OCI-LY1 (cell line): ENCODE results near the gene ACTC1.

Experiments
- EZH2 ChIP-seq: fragments of 200-600 bp; sonication (generic), shearing (Covaris generic); IDR thresholded peaks from 2 replicates; pipeline ENCODE4 v1.8.0; 2017; ENCODE audit warnings: borderline replicate concordance, mixed run types, mild to moderate bottlenecking, antibody characterized with exemption, low read length, moderate library complexity, mixed read lengths
- TF ChIP-seq, protein P1 (sequence below): fragments of 200-600 bp; sonication (generic), shearing (Covaris generic); IDR thresholded peaks from 2 replicates; pipeline ENCODE4 v1.5.1; 2017; ENCODE audit warnings: mild to moderate bottlenecking, antibody characterized with exemption, low read length, moderate library complexity, mixed read lengths

DNA sequence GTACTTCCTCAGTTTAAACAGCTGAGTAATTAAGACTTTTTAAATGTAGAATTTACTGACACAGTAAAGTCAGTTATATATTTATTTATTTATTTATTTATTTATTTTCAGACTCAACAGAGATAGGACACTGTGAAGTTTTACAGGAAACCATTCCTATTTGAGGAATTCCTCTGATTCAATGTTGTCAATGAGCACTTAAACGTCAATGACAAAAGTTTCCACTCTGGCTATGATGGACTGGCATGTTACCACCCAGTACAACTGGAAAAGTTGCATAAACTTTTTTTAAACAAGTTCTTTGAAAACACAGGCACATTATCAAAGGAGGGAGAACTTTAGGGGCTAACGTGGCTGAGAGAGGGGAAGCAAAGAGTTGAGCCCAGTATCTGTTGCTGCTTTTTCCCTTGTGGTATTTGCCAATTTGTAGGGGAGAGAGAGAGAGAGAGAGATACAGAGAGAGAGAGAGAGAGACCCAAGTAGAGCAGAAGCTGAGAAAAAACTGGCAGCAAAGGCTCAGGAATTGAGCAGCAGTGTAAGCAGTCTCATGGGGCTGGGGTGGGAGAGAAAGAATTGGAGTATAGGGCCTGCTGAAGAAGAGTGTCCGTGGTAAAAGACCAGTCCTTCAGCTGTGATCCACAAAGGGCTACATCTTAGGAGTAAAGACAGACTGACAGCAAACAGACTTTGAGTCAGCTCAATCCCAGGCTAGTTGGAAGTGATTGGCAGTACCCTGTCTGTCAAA lies 18.3 kb upstream of the ACTC1 start:
- TF ChIP-seq, protein P1, sequence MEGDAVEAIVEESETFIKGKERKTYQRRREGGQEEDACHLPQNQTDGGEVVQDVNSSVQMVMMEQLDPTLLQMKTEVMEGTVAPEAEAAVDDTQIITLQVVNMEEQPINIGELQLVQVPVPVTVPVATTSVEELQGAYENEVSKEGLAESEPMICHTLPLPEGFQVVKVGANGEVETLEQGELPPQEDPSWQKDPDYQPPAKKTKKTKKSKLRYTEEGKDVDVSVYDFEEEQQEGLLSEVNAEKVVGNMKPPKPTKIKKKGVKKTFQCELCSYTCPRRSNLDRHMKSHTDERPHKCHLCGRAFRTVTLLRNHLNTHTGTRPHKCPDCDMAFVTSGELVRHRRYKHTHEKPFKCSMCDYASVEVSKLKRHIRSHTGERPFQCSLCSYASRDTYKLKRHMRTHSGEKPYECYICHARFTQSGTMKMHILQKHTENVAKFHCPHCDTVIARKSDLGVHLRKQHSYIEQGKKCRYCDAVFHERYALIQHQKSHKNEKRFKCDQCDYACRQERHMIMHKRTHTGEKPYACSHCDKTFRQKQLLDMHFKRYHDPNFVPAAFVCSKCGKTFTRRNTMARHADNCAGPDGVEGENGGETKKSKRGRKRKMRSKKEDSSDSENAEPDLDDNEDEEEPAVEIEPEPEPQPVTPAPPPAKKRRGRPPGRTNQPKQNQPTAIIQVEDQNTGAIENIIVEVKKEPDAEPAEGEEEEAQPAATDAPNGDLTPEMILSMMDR: no peak
- TF ChIP-seq EZH2: no peak
